ENCODE results near the gene WDR70.

Gene WDR70

DNA sequence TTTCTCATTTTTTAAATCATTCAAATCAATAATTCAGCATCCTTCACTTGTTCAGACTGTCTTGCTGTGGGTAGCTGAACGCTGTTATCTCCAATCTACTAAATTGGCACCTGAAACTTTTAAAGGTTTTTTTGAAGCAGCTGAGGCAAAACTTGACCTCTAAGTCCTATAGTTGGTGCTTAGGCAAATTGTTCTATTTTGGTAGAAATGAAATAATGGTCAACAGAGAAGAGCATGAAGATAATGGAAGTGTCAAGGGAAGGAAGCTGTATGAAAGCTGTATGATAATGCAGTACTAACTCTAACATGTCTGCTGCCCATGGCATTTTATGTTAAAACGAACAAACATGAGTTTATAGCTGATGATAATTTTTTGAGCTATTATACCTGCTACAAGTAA, 322.8 kb downstream of the WDR70 start:
- H3K27me3 ChIP-seq (ENCODE audit: insufficient read depth, low read length): no peaks in the 10 kb centered on the region
- no peak overlapping the region for H3K27ac ChIP-seq (ENCODE audit: low read depth, low read length)
- H3K4me3 ChIP-seq (ENCODE audit: low read depth, low read length): no peak overlapping the region
- WGBS (ENCODE audit: extremely low coverage, insufficient coverage, insufficient read length): no CpG with 5 or more reads among the region's 2 CpGs
- H4K12ac ChIP-seq (ENCODE audit: low read depth, low read length): no peak overlapping the region
- H3K14ac ChIP-seq (ENCODE audit: low read length): no peak overlapping the region
- no peak overlapping the region for H2BK12ac ChIP-seq (ENCODE audit: low read length)
- H3K18ac ChIP-seq (ENCODE audit: low read length): no peak overlapping the region
- no peak overlapping the region for H2AK5ac ChIP-seq (ENCODE audit: low read length)
- DNase-seq: no peak
- H4K91ac ChIP-seq (ENCODE audit: low read depth, low read length): no peak overlapping the region
- H3K79me2 ChIP-seq (ENCODE audit: control insufficient read depth, insufficient read depth, low read length, poor library complexity): no peaks in the 10 kb centered on the region
- no peaks in the 10 kb centered on the region for H3K9me3 ChIP-seq (ENCODE audit: insufficient read depth, low read depth, low read length)
- H3K36me3 ChIP-seq (ENCODE audit: control insufficient read depth in 1 of 2, insufficient read depth in 2 of 2, low read length in 2 of 2): no peaks in the 10 kb centered on the region
- H3K4ac ChIP-seq (ENCODE audit: low read depth, low read length): no peak overlapping the region
- no peak overlapping the region for H2BK120ac ChIP-seq (ENCODE audit: insufficient read depth, low read length, poor library complexity)
- no peaks in the 10 kb centered on the region for H3K4me1 ChIP-seq (ENCODE audit: control insufficient read depth in 1 of 2, insufficient read depth in 2 of 2, low read length in 2 of 2)
- H3K79me1 ChIP-seq (ENCODE audit: low read length): no peaks in the 10 kb centered on the region
- no peak overlapping the region for H2BK5ac ChIP-seq (ENCODE audit: low read depth, low read length, poor library complexity)
- H3K23ac ChIP-seq (ENCODE audit: low read length): no peak overlapping the region
- no peak overlapping the region for H3K9ac ChIP-seq (ENCODE audit: low read length)
- H4K8ac ChIP-seq (ENCODE audit: low read depth, low read length): no peak overlapping the region
- no peak overlapping the region for H3K4me2 ChIP-seq (ENCODE audit: low read length)
- H2AFZ ChIP-seq (ENCODE audit: insufficient read depth, low read length, poor library complexity): no peak overlapping the region

DNA sequence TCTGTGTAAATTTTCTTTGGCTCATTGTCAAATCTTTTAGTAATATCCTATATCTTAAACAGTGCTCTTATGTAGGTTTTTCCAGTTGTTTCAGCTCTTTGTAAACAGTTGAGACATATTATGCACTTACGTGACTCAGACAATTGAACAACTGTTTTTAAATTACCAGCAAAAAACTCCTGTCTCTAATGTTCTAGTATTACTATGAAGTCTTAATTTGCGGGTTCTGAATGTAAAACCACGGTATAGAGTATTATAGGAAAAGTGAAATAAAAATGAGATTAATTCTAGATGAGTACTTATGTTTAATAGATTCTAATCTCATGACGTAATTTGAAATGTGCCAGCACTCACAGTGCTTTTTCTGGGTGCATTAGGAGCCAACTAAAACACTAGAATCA, 324.7 kb downstream of the WDR70 start:
- no peaks in the 10 kb centered on the region for H3K9me3 ChIP-seq (ENCODE audit: insufficient read depth, low read depth, low read length)
- H3K79me2 ChIP-seq (ENCODE audit: control insufficient read depth, insufficient read depth, low read length, poor library complexity): no peaks in the 10 kb centered on the region
- DNase-seq: no peak
- H3K4me3 ChIP-seq (ENCODE audit: low read depth, low read length): no peak overlapping the region
- no peak overlapping the region for H4K12ac ChIP-seq (ENCODE audit: low read depth, low read length)
- no peak overlapping the region for H3K14ac ChIP-seq (ENCODE audit: low read length)
- no peak overlapping the region for H2BK12ac ChIP-seq (ENCODE audit: low read length)
- no peak overlapping the region for H3K4ac ChIP-seq (ENCODE audit: low read depth, low read length)
- H2AFZ ChIP-seq (ENCODE audit: insufficient read depth, low read length, poor library complexity): no peak overlapping the region
- no peak overlapping the region for H3K4me2 ChIP-seq (ENCODE audit: low read length)
- H3K27ac ChIP-seq (ENCODE audit: low read depth, low read length): no peak overlapping the region
- no peak overlapping the region for H4K91ac ChIP-seq (ENCODE audit: low read depth, low read length)
- WGBS (ENCODE audit: extremely low coverage, insufficient coverage, insufficient read length): 100% methylated on average over 1 of the region's 4 CpGs
- no peaks in the 10 kb centered on the region for H3K4me1 ChIP-seq (ENCODE audit: control insufficient read depth in 1 of 2, insufficient read depth in 2 of 2, low read length in 2 of 2)
- H2BK120ac ChIP-seq (ENCODE audit: insufficient read depth, low read length, poor library complexity): no peak overlapping the region
- H3K18ac ChIP-seq (ENCODE audit: low read length): no peak overlapping the region
- no peak overlapping the region for H2AK5ac ChIP-seq (ENCODE audit: low read length)
- no peaks in the 10 kb centered on the region for H3K36me3 ChIP-seq (ENCODE audit: control insufficient read depth in 1 of 2, insufficient read depth in 2 of 2, low read length in 2 of 2)
- no peaks in the 10 kb centered on the region for H3K79me1 ChIP-seq (ENCODE audit: low read length)
- no peak overlapping the region for H2BK5ac ChIP-seq (ENCODE audit: low read depth, low read length, poor library complexity)
- H3K27me3 ChIP-seq (ENCODE audit: insufficient read depth, low read length): no peaks in the 10 kb centered on the region
- no peak overlapping the region for H4K8ac ChIP-seq (ENCODE audit: low read depth, low read length)
- no peak overlapping the region for H3K9ac ChIP-seq (ENCODE audit: low read length)
- no peak overlapping the region for H3K23ac ChIP-seq (ENCODE audit: low read length)

DNA sequence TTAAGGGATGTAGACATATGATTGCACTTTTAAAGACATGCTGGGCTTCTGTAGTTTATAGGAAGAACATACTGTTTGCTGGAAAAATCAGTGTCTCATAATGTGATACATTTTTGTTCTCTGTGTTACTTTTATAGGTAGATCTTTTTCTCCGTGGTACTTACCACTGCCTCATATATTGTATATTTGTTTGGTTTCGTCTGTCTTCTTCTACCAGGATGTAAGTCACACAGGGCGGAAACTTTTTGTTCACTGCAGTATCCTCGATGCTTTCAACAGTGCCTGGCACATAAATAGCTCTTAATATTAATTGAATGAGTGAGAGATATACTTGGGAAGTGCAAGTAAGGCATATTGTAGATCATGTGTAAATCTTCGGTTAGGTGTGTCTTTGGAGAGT, 325.3 kb downstream of the WDR70 start:
- DNase-seq: no peak
- H3K4me1 ChIP-seq (ENCODE audit: control insufficient read depth in 1 of 2, insufficient read depth in 2 of 2, low read length in 2 of 2): no peaks in the 10 kb centered on the region
- no peak overlapping the region for H3K27ac ChIP-seq (ENCODE audit: low read depth, low read length)
- no peak overlapping the region for H3K14ac ChIP-seq (ENCODE audit: low read length)
- H3K27me3 ChIP-seq (ENCODE audit: insufficient read depth, low read length): no peaks in the 10 kb centered on the region
- H3K79me2 ChIP-seq (ENCODE audit: control insufficient read depth, insufficient read depth, low read length, poor library complexity): no peaks in the 10 kb centered on the region
- no peak overlapping the region for H3K4me2 ChIP-seq (ENCODE audit: low read length)
- H4K12ac ChIP-seq (ENCODE audit: low read depth, low read length): no peak overlapping the region
- H2BK120ac ChIP-seq (ENCODE audit: insufficient read depth, low read length, poor library complexity): no peak overlapping the region
- no peak overlapping the region for H4K8ac ChIP-seq (ENCODE audit: low read depth, low read length)
- no peak overlapping the region for H2AFZ ChIP-seq (ENCODE audit: insufficient read depth, low read length, poor library complexity)
- no peak overlapping the region for H3K18ac ChIP-seq (ENCODE audit: low read length)
- no peak overlapping the region for H3K4me3 ChIP-seq (ENCODE audit: low read depth, low read length)
- WGBS (ENCODE audit: extremely low coverage, insufficient coverage, insufficient read length): no CpG with 5 or more reads among the region's 5 CpGs
- H3K79me1 ChIP-seq (ENCODE audit: low read length): no peaks in the 10 kb centered on the region
- H2BK12ac ChIP-seq (ENCODE audit: low read length): no peak overlapping the region
- no peak overlapping the region for H3K9ac ChIP-seq (ENCODE audit: low read length)
- H3K4ac ChIP-seq (ENCODE audit: low read depth, low read length): no peak overlapping the region
- H2BK5ac ChIP-seq (ENCODE audit: low read depth, low read length, poor library complexity): no peak overlapping the region
- no peak overlapping the region for H2AK5ac ChIP-seq (ENCODE audit: low read length)
- no peak overlapping the region for H3K23ac ChIP-seq (ENCODE audit: low read length)
- no peak overlapping the region for H4K91ac ChIP-seq (ENCODE audit: low read depth, low read length)
- no peaks in the 10 kb centered on the region for H3K36me3 ChIP-seq (ENCODE audit: control insufficient read depth in 1 of 2, insufficient read depth in 2 of 2, low read length in 2 of 2)
- H3K9me3 ChIP-seq (ENCODE audit: insufficient read depth, low read depth, low read length): no peaks in the 10 kb centered on the region

DNA sequence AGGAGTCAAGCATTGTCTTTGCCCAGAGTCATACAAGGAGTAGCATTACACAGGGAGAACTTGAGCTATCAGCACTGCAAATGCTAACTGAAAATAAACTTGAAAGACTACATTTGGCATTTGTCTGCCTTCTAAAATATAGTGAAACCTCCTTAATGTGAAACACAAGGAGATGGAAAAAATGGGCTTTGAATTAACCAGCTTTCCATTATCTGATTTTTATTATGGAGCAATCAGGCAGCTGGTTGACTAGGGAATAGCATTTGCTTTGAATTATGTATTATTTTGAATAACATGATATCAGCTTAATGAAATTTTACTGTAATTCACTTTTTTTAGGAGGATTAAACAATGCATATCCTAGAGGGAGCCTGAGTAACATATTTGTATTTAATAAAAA, 329.9 kb downstream of the WDR70 start:
- H2BK5ac ChIP-seq (ENCODE audit: low read depth, low read length, poor library complexity): no peak overlapping the region
- no peak overlapping the region for H4K12ac ChIP-seq (ENCODE audit: low read depth, low read length)
- no peak overlapping the region for H3K14ac ChIP-seq (ENCODE audit: low read length)
- no peak overlapping the region for H2AFZ ChIP-seq (ENCODE audit: insufficient read depth, low read length, poor library complexity)
- no peak overlapping the region for H3K18ac ChIP-seq (ENCODE audit: low read length)
- no peak overlapping the region for H3K27ac ChIP-seq (ENCODE audit: low read depth, low read length)
- H2AK5ac ChIP-seq (ENCODE audit: low read length): no peak overlapping the region
- no peak overlapping the region for H2BK120ac ChIP-seq (ENCODE audit: insufficient read depth, low read length, poor library complexity)
- no peaks in the 10 kb centered on the region for H3K9me3 ChIP-seq (ENCODE audit: insufficient read depth, low read depth, low read length)
- no peaks in the 10 kb centered on the region for H3K4me1 ChIP-seq (ENCODE audit: control insufficient read depth in 1 of 2, insufficient read depth in 2 of 2, low read length in 2 of 2)
- no peak overlapping the region for H3K4ac ChIP-seq (ENCODE audit: low read depth, low read length)
- H3K27me3 ChIP-seq (ENCODE audit: insufficient read depth, low read length): no peaks in the 10 kb centered on the region
- H4K91ac ChIP-seq (ENCODE audit: low read depth, low read length): no peak overlapping the region
- H3K4me2 ChIP-seq (ENCODE audit: low read length): no peak overlapping the region
- no peak for DNase-seq
- H2BK12ac ChIP-seq (ENCODE audit: low read length): no peak overlapping the region
- H3K36me3 ChIP-seq (ENCODE audit: control insufficient read depth in 1 of 2, insufficient read depth in 2 of 2, low read length in 2 of 2): no peaks in the 10 kb centered on the region
- no peaks in the 10 kb centered on the region for H3K79me1 ChIP-seq (ENCODE audit: low read length)
- H3K23ac ChIP-seq (ENCODE audit: low read length): no peak overlapping the region
- no peaks in the 10 kb centered on the region for H3K79me2 ChIP-seq (ENCODE audit: control insufficient read depth, insufficient read depth, low read length, poor library complexity)
- no peak overlapping the region for H3K9ac ChIP-seq (ENCODE audit: low read length)
- no peak overlapping the region for H4K8ac ChIP-seq (ENCODE audit: low read depth, low read length)
- H3K4me3 ChIP-seq (ENCODE audit: low read depth, low read length): no peak overlapping the region

DNA sequence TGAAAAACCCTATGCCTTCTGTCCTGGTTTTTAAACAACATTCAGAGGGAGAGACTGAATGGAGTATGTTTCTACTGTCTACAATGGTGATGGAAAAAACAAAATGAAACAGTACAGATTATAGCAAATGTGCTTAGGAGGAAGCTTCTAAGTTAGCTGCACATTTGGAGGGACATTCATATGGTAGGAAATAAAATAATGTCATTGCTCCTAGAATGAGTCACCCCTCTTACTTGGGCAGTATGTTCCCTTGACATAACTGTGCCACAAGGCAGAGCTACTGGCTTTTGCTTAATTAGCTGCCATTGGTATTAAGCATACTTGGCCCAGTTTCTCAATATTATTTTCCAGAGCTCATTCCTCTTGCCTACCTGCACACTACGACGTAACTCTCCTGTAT, 331.8 kb downstream of the WDR70 start:
- Histone ChIP-seq H2AK5ac (ENCODE audit: low read length) (no peak overlapping the region), H3K79me1 (ENCODE audit: low read length) (no peaks in the 10 kb centered on the region), H2BK120ac (ENCODE audit: insufficient read depth, low read length, poor library complexity) (no peak overlapping the region), H3K18ac (ENCODE audit: low read length) (no peak overlapping the region), H3K9me3 (ENCODE audit: insufficient read depth, low read depth, low read length) (no peaks in the 10 kb centered on the region), H3K9ac (ENCODE audit: low read length) (no peak overlapping the region), H3K4me2 (ENCODE audit: low read length) (no peak overlapping the region), H2AFZ (ENCODE audit: insufficient read depth, low read length, poor library complexity) (no peak overlapping the region), H4K91ac (ENCODE audit: low read depth, low read length) (no peak overlapping the region), H3K36me3 (ENCODE audit: control insufficient read depth in 1 of 2, insufficient read depth in 2 of 2, low read length in 2 of 2) (no peaks in the 10 kb centered on the region), H3K4me3 (ENCODE audit: low read depth, low read length) (no peak overlapping the region), H4K8ac (ENCODE audit: low read depth, low read length) (no peak overlapping the region), H3K79me2 (ENCODE audit: control insufficient read depth, insufficient read depth, low read length, poor library complexity) (no peaks in the 10 kb centered on the region), H4K12ac (ENCODE audit: low read depth, low read length) (no peak overlapping the region), H3K23ac (ENCODE audit: low read length) (no peak overlapping the region), H3K27me3 (ENCODE audit: insufficient read depth, low read length) (no peaks in the 10 kb centered on the region), H3K4ac (ENCODE audit: low read depth, low read length) (no peak overlapping the region), H3K27ac (ENCODE audit: low read depth, low read length) (no peak overlapping the region), H2BK5ac (ENCODE audit: low read depth, low read length, poor library complexity) (no peak overlapping the region), H2BK12ac (ENCODE audit: low read length) (no peak overlapping the region), H3K4me1 (ENCODE audit: control insufficient read depth in 1 of 2, insufficient read depth in 2 of 2, low read length in 2 of 2) (peaks cover 0 to 2% of the 10 kb centered on the region in 2 experiments), H3K14ac (ENCODE audit: low read length) (no peak overlapping the region)
- DNase-seq: no peak
- no CpG with 5 or more reads among the region's 2 CpGs for WGBS (ENCODE audit: extremely low coverage, insufficient coverage, insufficient read length)
